ENCODE measurements around the gene HIRIP3.

The HIRIP3 gene

GRCh38 chr16:30005341-30006094, 10.1 kb upstream of the HIRIP3 start:
- H3K4me2 ChIP-seq: peak overlapping the region; percentile 76 to 99 (median 90)

GRCh38 chr16:30004811-30005242, 9.4 kb upstream of the HIRIP3 start:
- Histone ChIP-seq H3K9me3 (replicated peaks in 1 of 11) (no peaks in the 10 kb centered on the region), H3K36me3 (peaks cover 0 to 25% (median 6%) of the 10 kb centered on the region in 11 experiments; a peak in 11 of 22 replicates), H4K20me1 (peaks cover 15 to 83% (median 50%) of the 10 kb centered on the region in 11 experiments; a peak in 19 of 22 replicates), H3K9ac (peak overlapping the region in 10 of 11 experiments; percentile 11 to 67 (median 46); a peak in 14 of 22 replicates), H3K27me3 (peaks cover 0 to 2% (median 0%) of the 10 kb centered on the region in 11 experiments; a peak in 5 of 22 replicates), H3K4me1 (peaks cover 27 to 88% (median 68%) of the 10 kb centered on the region in 10 experiments), H3K4me3 (peak overlapping the region in 5 of 10 experiments; percentile 6 to 46 (median 38); a peak in 6 of 20 replicates), H3K4me2 (peak overlapping the region; percentile 76 to 99 (median 90)), H3K27ac (peak overlapping the region in 4 of 11 experiments; percentile 33 to 58 (median 42); a peak in 7 of 22 replicates)
- TF ChIP-seq Cebpa-rat (IDR thresholded peaks at IDR 0.05): no peak

More at GRCh38 chr16:30005341-30006094, 10.1 kb upstream of the HIRIP3 start:
- Histone ChIP-seq H3K9ac (peak overlapping the region in 6 of 11 experiments; percentile 23 to 61 (median 48); a peak in 10 of 22 replicates), H3K4me1 (peaks cover 27 to 88% (median 68%) of the 10 kb centered on the region in 10 experiments), H3K27ac (0 out of 22 replicates have a peak overlapping the region, but pooled peaks of 1 of the 11 experiments have one; percentile 22), H3K4me3 (peak overlapping the region in 3 of 10 experiments; percentile 28 to 46 (median 40); a peak in 5 of 20 replicates), H3K36me3 (peaks cover 0 to 25% (median 6%) of the 10 kb centered on the region in 11 experiments; a peak in 10 of 22 replicates), H3K9me3 (replicated peaks in 1 of 11) (no peaks in the 10 kb centered on the region), H3K27me3 (peaks cover 0 to 8% (median 0%) of the 10 kb centered on the region in 11 experiments; a peak in 10 of 22 replicates), H4K20me1 (peaks cover 15 to 76% (median 43%) of the 10 kb centered on the region in 11 experiments; a peak in 19 of 22 replicates)
- no peak for TF ChIP-seq Cebpa-rat (IDR thresholded peaks at IDR 0.05)

- peak overlapping the region in 10 of 11 experiments; percentile 11 to 67 (median 46); a peak in 13 of 22 replicates for H3K9ac ChIP-seq
- TF ChIP-seq Cebpa-rat (IDR thresholded peaks at IDR 0.05): no peak
- no peaks in the 10 kb centered on the region for H3K27me3 ChIP-seq
- no peaks in the 10 kb centered on the region for H3K9me3 ChIP-seq (replicated peaks in 1 of 11)
- peak overlapping the region in 5 of 10 experiments; percentile 6 to 46 (median 38); a peak in 7 of 20 replicates for H3K4me3 ChIP-seq
- H4K20me1 ChIP-seq: peaks cover 16 to 84% (median 53%) of the 10 kb centered on the region in 11 experiments; a peak in 19 of 22 replicates
- H3K27ac ChIP-seq: peak overlapping the region in 4 of 11 experiments; percentile 33 to 58 (median 42); a peak in 7 of 22 replicates
- peaks cover 0 to 25% (median 6%) of the 10 kb centered on the region in 11 experiments; a peak in 11 of 22 replicates for H3K36me3 ChIP-seq
- H3K4me1 ChIP-seq: peaks cover 29 to 88% (median 68%) of the 10 kb centered on the region in 10 experiments
- peak overlapping the region; percentile 76 to 99 (median 90) for H3K4me2 ChIP-seq
Measured at GRCh38 chr16:30004424-30004776, 9.0 kb upstream of the HIRIP3 start.

- H3K4me3 ChIP-seq: peak overlapping the region in 3 of 10 experiments; percentile 6 to 46 (median 38); a peak in 2 of 20 replicates
- H3K4me1 ChIP-seq: peaks cover 29 to 90% (median 72%) of the 10 kb centered on the region in 10 experiments
- H3K27ac ChIP-seq: peak overlapping the region in 3 of 11 experiments; percentile 33 to 58 (median 40); a peak in 5 of 22 replicates
- peak overlapping the region; percentile 76 to 99 (median 90) for H3K4me2 ChIP-seq
- TF ChIP-seq Cebpa-rat (IDR thresholded peaks at IDR 0.05): no peak
- H4K20me1 ChIP-seq: peaks cover 16 to 83% (median 53%) of the 10 kb centered on the region in 11 experiments; a peak in 19 of 22 replicates
- peaks cover 0 to 25% (median 6%) of the 10 kb centered on the region in 11 experiments; a peak in 11 of 22 replicates for H3K36me3 ChIP-seq
- H3K9me3 ChIP-seq (replicated peaks in 1 of 11): no peaks in the 10 kb centered on the region
- no peaks in the 10 kb centered on the region for H3K27me3 ChIP-seq
- peak overlapping the region in 10 of 11 experiments; percentile 11 to 67 (median 46); a peak in 9 of 22 replicates for H3K9ac ChIP-seq
Measured at GRCh38 chr16:30003670-30004423, 8.4 kb upstream of the HIRIP3 start.

GRCh38 chr16:30002614-30003346, 7.4 kb upstream of the HIRIP3 start:
- no peak overlapping the region for H3K4me3 ChIP-seq
- H4K20me1 ChIP-seq: peaks cover 16 to 82% (median 53%) of the 10 kb centered on the region in 11 experiments; a peak in 19 of 22 replicates
- TF ChIP-seq Cebpa-rat (IDR thresholded peaks at IDR 0.05): no peak
- peak overlapping the region in 4 of 11 experiments; percentile 4 to 50 (median 22); a peak in 1 of 22 replicates for H3K9ac ChIP-seq
- no peak overlapping the region for H3K27ac ChIP-seq
- peak overlapping the region in 7 of 11 experiments; percentile 1 to 99 (median 90); a peak in 11 of 22 replicates for H3K4me2 ChIP-seq
- no peaks in the 10 kb centered on the region for H3K27me3 ChIP-seq
- peaks cover 0 to 33% (median 11%) of the 10 kb centered on the region in 11 experiments; a peak in 16 of 22 replicates for H3K36me3 ChIP-seq
- no peaks in the 10 kb centered on the region for H3K9me3 ChIP-seq (replicated peaks in 1 of 11)
- peaks cover 32 to 92% (median 82%) of the 10 kb centered on the region in 10 experiments for H3K4me1 ChIP-seq

- Histone ChIP-seq H3K4me1 (peaks cover 43 to 93% (median 89%) of the 10 kb centered on the region in 10 experiments), H3K27ac (peak overlapping the region in 1 of 11 experiments; percentile 14; a peak in 2 of 22 replicates), H3K36me3 (peaks cover 0 to 32% (median 11%) of the 10 kb centered on the region in 11 experiments; a peak in 16 of 22 replicates), H3K27me3 (no peaks in the 10 kb centered on the region), H3K9ac (peak overlapping the region in 8 of 11 experiments; percentile 13 to 60 (median 34); a peak in 11 of 22 replicates), H4K20me1 (peaks cover 14 to 67% (median 49%) of the 10 kb centered on the region in 11 experiments; a peak in 19 of 22 replicates), H3K4me3 (peak overlapping the region in 3 of 10 experiments; percentile 24 to 34 (median 27); a peak in 3 of 20 replicates), H3K9me3 (replicated peaks in 1 of 11) (no peaks in the 10 kb centered on the region), H3K4me2 (peak overlapping the region; percentile 14 to 94 (median 76); a peak in 21 of 22 replicates)
- TF ChIP-seq Cebpa-rat (IDR thresholded peaks at IDR 0.05): no peak
Measured at GRCh38 chr16:30000735-30001631, 5.6 kb upstream of the HIRIP3 start.
